ENCODE measurements around the gene C6orf141.
A peak's percentile ranks its signal among the peaks of the same experiment; 100 is the strongest.

C6orf141 gene

DNA sequence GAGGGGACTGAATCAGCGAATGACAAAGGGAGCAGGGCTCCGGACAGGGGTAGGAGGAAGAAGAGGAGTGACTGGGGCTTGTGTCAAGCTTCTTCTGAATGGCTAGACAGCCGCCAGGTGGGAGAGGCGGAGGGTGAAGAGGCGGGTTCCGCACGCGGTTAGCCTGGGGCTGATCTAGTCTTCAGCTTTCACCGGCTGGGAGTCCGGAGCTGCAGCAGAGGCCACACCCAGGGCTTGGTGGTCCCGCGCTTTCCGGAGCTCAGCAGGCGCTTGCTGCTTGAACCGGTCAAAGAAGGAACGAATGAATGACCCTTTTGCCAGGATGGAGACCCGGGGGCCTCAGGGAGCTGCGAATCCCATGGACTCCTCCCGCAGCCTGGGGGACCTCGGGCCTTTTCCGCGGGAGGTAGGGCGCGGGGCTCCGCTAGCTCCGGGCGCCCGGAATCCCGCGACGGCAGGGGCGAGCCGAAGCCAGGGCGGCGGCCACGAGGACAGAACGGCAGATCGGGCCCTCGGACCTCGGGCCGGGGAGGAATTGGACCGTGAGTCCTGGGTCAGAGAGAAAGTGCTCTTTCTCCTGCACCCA is at the start of gene C6orf141:
Gene C6orf141, plus strand, starts transcription at position 177 of the 586 bp plus-strand sequence. Its CDS starts 125 bp downstream, at position 302.
- no peak for FAIRE-seq

DNA sequence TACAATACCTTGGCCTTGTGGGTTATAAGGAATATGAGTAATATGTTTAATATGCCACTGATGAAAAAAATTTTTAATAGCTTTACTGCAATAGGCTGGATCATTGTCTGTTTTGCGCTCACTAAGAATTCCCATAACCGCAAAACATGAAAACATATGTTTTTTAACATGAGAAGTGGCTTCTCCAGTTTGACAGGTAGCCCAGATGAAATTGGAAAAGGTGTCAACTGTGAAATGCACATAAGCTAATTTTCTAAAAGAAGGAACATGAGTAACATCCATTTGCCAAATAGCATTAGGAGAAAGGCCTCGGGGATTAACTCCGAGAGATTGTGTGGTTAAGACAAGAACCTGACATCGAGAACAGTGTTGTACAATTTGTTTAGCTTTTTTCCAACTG is 45.8 kb upstream of the C6orf141 start:
- no peak for FAIRE-seq

DNA sequence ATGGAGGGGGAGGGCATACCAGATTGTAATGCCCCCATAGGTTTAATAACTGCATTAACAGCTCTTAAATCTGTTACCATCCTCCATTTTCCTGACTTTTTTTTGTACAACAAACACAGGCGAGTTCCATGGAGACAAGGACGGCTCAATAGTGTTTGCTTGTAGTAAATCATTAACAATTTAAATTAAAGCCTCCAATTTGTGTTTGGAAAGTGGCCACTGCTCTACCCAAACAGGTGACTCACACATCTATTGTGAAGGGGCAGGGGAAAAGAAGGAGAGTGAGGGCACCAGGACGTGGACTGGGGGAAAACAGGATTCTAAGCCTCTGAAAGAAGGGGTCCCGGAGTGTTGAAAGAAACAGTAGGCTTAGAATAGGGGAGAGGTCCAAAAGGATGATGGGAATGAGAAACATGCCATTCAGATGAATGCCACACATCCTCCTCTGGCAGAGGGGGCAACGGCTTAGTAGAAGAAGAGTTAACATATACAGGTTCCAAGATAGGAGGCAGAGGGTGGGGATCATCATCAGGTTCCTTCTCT is 43.8 kb upstream of the C6orf141 start:
- FAIRE-seq: peak; percentile 89

DNA sequence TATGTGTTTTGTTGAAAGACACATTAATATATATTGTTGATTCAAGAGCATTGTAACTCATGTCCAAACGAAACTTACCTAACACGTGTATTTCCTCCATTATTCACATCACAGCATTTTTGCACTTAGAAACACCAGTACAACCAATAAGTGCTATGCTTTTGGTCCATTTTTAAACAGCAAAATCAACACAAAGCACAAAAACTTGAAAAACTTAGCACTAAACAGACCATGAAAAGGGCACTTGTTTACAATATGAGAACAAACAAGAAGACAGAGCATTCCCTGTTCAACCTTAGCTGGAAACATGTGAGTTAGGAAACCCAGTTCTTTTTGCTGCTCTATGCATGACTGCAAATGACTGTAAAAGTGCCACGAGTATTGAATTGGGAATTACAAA is 41.1 kb upstream of the C6orf141 start:
- no peak for FAIRE-seq

DNA sequence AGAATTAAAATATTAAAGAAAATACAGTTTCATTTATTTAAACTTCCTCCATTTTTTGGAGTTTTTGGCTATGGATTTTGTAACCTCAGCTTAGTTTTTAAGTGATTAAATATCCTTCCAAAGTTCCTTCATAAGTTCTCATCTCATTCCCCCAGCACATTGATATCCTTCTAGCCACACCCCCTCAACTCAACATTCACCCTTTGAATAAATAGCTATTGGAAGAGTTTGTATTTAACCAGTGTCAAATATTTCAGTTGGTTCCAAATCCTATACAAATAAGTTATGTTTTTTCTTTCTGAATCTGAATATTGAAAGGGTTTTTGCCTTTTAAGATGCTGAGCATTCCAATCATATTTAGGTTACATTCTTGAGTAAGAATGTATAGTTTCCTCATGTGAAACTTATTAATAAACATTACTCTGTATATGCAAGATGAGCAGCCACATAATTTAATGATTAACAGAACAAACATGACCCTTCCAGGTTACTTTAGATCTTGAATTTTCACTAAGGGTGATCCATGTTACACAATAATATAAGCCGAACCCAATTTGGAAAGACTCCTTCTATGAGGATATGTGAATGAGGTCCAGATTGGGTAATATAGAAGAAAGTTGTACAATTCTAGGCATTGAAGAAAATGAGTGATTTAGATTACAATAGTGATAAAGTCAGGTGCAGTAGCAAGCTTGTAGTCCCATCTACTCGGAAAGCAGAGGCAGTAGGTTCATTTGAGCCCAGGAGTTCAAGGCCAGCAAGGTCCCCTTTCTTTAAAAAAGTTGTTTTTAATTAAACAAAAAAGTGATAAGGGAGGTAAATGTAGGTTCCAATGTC is 37.1 kb upstream of the C6orf141 start:
- FAIRE-seq: no peak

DNA sequence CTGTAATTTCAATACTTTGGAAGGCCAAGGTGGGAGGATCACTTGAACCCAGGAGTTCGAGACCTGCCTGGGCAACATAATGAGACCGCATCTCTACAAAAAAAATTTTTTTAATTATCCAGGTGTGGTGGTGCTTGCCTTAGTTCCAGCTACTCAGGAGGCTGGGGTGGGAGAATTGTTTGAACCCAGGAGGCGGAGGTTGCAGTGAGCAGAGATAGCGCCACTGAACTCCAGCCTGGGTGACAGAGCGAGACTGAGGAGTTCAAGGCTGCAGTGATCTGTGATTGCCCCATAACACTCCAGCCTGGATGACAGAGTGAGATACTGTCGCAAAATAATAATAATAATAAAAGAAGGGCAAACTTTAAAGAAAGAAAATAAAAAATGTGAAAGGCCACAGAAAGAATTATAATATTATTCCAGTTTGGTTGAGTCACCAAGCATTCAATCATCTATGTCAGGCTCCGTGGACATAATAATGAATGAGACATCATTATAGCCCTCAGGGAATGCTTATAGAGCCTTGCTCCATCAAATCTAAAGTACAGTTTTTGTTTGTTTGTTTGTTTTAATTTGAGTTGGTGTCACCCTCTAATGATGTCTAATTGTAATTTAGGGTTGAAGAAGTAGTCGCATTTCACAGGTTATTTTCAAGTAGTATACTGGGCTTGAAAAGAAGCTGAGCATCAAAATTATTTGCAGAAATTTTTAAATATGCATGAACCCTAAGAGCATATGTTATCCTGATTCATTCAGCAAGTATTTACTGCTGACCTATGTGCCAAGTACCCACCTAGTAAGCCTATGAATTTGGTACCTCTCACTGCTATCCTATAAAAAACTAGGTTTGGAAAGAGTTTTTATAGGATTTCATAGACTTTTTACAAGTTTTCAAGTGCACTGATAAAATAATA is 35.6 kb upstream of the C6orf141 start:
- FAIRE-seq: no peak

DNA sequence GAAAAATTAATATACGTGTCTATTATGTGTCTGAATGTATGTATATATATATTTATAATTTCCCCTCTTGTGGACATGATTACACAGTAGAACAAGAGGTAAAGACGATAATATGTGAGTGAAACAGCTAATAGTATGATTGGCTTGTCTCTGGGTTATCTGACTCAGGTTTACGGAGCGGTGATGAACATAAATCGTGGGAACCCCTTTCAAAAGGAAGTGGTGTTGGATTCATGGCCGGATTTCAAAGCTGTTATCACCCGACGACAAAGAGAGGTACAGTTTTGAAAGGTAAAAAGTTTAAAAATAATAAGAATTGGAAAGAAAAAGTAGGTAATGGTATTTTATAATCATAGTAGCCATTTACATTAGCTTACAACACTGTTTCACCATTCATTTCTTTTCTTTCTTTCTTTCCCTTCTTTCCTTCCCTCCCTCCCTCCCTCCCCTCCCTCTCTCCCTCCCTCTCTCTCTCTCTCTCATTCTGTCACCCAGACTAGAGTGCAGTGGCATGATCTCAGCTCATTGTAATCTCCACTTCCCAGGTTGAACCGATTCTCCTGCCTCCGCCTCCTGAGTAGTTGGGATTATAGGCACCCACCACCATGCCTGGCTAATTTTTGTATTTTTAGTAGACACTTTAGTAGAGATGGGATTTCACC is 34.9 kb upstream of the C6orf141 start:
- FAIRE-seq: no peak

DNA sequence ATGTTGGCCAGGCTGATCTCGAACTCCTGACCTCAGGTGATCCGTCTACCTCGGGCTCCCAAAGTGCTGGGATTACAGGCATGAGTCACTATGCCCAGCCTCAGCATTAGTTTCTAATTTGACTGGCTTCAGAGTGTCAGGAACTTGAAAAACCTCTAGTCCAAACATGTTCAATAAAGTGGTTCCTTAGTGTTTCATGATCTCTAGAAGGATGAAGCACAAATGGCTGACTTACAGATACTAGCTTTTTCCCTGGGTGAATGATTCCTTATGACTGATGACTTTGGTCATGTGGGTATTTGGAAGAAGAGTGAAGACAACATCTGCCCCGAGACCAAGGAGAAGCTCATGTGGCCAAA is 34.3 kb upstream of the C6orf141 start:
- no peak for FAIRE-seq

DNA sequence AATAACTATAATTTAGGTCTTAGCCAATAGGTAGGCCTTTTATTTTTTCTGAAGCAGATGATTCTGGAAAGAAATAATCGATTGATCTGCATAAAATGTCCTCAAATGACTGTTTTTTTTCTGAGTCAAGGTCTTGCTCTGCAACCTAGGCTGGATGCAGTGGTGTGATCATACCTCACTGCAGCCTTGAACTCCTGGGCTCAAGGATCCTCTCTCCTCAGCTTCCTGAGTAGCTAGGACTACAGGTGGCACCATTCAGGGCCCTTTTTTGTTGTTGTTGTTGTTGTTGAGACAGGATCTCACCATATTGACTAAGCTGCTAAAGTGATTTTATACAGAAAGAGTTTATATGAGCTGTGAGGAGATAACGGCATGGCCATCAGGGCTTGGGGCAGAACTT is 32.5 kb upstream of the C6orf141 start:
- FAIRE-seq: no peak

DNA sequence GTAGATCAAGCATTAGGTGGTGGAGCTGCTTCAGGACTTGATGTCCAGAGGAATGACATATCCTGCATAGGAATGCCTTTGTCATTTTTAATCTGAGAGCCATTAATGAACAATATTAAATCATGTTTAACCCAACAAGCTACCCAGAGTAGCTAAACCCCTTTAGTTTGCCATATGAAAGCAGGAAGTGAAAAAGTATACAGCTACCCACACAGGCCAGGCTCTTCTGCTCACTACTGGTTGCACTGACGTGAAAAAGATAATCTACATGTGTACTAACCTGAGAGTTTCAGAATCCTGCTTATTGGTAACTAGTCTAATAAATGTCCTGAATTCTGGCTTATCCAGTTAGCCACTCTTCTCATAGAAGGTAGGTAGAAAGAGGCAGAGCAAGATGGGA is 30.8 kb upstream of the C6orf141 start:
- FAIRE-seq: no peak

DNA sequence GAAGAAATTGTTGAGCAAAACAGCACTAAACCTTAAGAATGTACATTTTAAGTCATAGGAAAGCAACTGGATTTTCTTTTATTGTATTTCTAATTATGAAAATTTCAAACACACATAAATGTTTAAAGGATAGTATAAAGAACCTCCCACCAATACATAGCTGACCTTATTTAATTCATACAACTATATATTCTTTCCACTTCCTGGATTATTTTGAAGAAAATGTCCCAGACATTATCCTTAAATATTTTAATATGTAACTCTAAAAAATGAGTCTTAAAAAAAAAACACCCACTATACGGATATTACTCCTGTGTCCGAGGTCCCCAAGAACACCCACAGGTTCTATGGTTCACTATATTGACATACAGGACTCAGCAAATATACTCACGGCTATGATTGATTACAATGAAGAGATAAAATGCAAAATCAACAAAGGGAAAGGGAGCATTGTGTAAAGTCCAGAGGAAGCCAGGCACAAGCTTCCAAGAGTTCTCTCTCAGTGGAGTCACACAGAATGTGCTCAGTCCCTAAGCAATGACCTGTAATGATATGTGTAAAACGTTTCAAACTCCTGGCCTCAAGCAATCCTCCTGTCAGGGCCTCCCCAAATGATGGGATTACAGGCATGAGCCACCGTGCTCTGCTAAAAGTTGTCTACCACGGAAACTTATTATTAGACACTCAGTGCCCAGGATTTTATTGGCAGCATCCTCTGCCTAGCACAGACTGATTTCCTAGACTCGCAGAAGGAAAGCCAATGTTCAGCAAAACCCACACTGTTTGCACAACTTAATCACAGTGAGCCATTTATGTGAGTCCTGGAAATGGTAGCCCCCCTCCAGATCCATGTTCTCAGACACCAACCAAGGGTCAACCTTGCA is 27.5 kb upstream of the C6orf141 start:
- FAIRE-seq: no peak

DNA sequence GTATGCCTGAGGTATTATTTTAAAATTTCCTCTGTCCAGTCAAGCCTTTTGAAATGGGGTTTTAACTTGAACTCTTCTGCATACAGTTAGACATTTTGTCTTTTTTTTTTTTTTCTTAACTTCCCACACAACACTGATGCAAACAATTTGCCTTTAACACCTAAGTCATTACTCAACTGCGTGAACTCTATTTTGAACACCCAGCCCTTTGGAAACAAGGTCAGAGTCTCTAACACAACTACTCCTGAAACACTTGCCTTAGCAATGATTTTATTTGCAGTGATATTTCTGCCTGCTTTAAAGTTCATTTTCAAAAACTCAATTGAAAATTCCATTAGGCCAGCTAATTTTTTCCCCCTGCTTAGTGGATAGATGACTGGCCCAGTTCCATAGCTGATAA is 26.6 kb upstream of the C6orf141 start:
- no peak for FAIRE-seq

DNA sequence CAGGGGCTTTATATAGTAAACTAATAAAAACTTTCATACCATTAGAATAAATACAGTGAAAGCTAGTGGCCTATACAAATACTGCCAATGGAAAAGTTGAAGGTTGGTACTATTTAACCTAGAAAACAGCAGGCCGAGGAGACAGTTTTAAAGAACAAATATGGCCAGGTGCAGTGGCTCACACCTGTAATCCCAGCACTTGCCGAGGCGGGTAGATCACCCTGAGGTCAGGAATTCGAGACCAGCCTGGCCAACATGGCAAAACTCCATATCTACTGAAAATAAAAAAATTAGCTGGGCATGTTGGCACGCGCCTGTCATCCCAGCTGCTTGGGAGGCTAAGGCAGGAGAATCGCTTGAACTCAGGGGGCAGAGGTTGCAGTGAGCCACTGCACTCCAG is 25.9 kb upstream of the C6orf141 start:
- FAIRE-seq: no peak

DNA sequence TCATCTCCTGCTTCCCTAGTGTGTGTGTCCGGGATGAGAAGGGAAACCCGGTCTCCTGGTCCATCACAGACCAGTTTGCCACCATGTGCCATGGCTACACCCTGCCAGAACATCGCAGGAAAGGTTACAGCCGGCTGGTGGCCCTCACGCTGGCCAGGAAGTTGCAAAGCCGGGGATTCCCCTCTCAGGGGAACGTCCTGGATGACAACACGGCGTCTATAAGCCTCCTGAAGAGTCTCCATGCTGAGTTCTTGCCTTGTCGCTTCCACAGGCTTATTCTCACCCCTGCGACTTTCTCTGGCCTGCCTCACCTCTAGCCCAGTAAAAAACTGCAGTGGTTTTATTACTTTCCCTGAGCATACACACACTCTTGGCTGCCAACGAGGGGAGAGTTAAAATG is 23.9 kb upstream of the C6orf141 start:
- FAIRE-seq: no peak

DNA sequence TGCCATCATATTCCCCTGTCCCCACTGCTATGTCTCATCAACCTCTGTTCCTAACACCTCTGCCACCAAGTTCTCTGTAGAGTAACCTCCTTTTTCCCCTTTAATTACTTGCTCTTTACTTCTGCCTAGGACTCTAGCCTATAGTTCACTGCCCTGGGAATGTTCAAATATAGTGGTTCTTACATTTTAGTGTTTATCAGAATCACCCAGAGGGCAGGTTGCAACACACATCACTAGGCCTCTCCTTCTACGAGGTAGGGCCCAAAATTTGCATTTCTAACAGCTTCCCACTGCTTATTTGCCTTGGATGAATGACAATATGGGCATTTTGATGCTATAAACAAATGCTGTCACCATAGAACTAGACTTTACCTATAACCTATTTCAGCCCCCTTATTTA is 23.1 kb upstream of the C6orf141 start:
- no peak for FAIRE-seq

DNA sequence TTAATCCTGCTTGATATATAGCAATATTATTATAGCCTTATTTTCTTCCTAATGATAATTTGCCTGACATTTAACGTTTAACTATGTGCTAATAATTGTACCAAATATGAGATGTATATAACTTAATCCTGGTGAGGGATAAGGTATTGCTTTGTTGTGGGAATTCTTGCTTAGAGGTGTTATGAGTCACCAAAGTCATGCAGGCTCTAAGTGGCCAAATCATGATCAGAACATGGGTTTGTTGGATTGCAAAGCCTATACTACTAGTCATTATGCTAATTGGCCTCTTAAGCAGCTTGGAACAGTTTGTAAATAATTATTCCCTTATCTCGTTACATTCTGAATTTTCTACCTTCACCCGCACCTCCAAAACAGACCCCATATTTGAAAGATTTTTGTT is 21.9 kb upstream of the C6orf141 start:
- FAIRE-seq: no peak

DNA sequence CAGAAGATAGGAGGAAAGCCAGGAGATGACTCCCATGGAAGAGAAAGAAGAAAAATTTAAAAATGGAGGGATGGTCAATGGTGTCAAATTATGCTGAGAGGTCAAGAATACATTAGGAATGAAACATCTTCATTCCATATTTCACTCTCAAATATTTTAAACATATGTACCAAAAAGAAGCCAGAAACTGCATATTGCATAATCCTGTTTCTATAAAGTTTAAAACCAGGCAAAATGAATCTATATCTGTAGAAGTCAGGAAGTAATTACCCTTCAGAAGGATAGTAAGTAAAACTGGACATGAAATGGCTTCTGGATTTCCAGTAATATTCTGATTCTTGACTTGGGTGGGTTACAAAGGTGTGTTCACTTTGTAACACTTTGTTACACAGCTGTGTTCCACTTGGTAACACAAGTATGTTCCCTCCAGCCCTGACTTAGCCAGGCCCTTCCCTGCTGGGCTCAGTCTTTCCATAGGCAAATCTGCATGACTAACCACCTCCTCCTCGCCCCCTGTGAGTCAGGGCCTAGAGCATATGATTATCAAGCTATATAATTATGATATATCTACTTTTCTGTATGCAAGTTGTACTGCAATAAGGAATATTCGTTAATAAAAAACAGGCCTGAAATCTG is 20.2 kb upstream of the C6orf141 start:
- no peak for FAIRE-seq

DNA sequence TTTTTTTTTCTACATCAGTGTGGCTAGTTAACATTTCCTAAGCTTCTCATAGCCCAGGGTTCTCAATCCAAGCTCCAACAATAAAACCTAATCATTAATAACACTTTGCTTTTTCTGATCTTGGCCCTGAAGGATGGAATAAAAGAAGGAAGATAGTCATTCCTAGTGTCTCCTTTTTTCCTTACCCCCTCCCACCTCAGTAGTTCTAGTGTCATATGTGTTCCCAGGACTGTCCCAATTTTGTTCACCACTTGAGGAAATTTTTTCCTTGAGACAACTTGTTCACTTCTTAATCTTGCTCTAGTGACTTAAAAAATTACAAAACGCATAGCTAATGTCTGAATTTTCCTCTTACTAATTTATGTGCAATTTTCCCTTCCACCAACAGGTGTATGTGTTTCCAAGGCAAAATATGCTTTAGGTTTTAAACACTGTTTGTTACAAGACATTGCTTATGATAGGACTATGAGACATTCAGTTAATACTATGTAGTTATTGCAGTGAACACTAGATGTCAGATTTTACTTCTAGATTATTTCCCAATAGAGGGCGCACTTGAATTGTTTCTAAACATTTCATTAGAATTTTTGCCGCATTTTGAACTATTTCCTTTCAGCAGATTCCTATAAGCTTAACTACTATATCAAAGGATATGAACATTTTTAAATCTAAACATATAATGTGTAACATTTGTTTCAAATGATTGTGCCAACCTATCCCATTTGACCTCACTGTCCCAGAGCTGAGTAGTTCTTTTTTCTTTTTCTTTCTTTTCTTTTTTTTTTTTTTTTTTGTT is 18.5 kb upstream of the C6orf141 start:
- peak; percentile 99 for FAIRE-seq

DNA sequence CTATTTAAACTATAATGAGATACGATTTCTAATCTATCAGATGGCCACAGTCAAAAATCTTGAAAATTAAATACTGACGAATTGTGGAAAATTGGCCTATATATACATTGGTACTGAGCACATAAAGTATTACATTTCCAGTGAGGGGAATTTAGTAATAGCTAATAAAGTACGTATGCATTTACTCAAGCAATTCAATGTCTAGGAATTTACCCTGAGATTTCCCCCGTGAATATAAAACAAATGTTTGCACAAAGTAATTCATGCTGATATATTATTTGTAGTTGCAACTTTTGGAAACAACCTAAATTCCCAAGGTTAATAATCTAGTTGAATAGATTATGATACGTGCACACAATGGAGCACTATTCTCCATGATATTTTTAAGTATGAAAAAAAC is 14.7 kb upstream of the C6orf141 start:
- FAIRE-seq: no peak

DNA sequence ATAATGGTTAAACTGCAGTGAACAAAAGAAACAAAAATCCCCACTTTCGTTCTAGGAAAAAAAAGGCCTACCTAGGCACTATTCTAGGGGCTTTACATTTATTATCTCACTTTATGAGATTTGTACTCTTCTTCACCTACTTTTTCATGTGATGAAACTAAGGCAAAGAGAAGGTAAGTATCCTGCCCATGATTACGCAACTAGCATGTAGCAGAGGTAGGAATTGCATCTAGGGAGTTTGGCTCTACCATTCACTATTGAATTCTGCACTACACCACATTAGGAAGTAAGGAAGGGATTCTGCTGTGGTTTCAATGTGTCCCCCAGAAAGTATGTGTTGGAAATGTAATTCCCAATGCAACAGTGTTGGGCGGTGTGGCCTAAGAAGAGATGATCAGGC is 11.4 kb upstream of the C6orf141 start:
- FAIRE-seq: no peak

Data from islet of Langerhans (tissue), 1 donor.